Measurements from ENCODE around the gene NAA40.
A peak's percentile ranks its signal among the peaks of the same experiment; 100 is the strongest.

NAA40 gene

GRCh38 chr11:63912678-63913077, 26.1 kb upstream of the NAA40 start:
- H3K23ac ChIP-seq (ENCODE audit: low read depth, low read length, poor library complexity): no peak overlapping the region
- no peak overlapping the region for H2BK12ac ChIP-seq (ENCODE audit: low read length)
- no peak overlapping the region for H3K27ac ChIP-seq (replicated peaks; ENCODE audit: low read length)

GRCh38 chr11:63913866-63914830, 24.7 kb upstream of the NAA40 start:
- peak overlapping the region; percentile 82 for H3K4me2 ChIP-seq (ENCODE audit: insufficient read depth, low read length, poor library complexity, severe bottlenecking)
- H3K9ac ChIP-seq (ENCODE audit: low read depth, low read length, poor library complexity): peak overlapping the region; percentile 96
- no peak overlapping the region for H3K14ac ChIP-seq (ENCODE audit: low read length)
- H3K27ac ChIP-seq (replicated peaks; ENCODE audit: low read length): no peak overlapping the region
- no peaks in the 10 kb centered on the region for H3K9me3 ChIP-seq (replicated peaks in 1 of 2; ENCODE audit: control insufficient read depth in 2 of 2, insufficient read depth in 1 of 2, low read depth in 1 of 2, low read length in 2 of 2)
- WGBS, 2 donors (ENCODE audit: extremely low coverage in 2 of 2, insufficient read length in 2 of 2, insufficient replicate concordance in 1 of 2): no CpG with 5 or more reads among the region's 34 CpGs
- H3K23ac ChIP-seq (ENCODE audit: low read depth, low read length, poor library complexity): peak overlapping the region; percentile 96
- H3K36me3 ChIP-seq (replicated peaks in 1 of 2; ENCODE audit: control insufficient read depth in 2 of 2, insufficient read depth in 2 of 2, low read length in 2 of 2): peaks cover 24 to 45% of the 10 kb centered on the region in 2 donors
- no peak overlapping the region for H4K91ac ChIP-seq (ENCODE audit: low read depth, low read length, poor library complexity)
- no peak overlapping the region for H2BK120ac ChIP-seq (ENCODE audit: low read depth, low read length)
- peak overlapping the region; percentile 28 for H3K18ac ChIP-seq (ENCODE audit: low read length)
- H2BK5ac ChIP-seq (ENCODE audit: low read length): no peak overlapping the region
- no peak overlapping the region for H4K8ac ChIP-seq (ENCODE audit: low read depth, low read length)
- no peak for DNase-seq (ENCODE audit: low spot score)
- peak overlapping the region in 1 of 2 donors; percentile 66 for H3K4me3 ChIP-seq (ENCODE audit: low read length in 2 of 2)
- H2BK15ac ChIP-seq (ENCODE audit: low read length): peak overlapping the region; percentile 12
- peak overlapping the region; percentile 63 for H2AK5ac ChIP-seq (ENCODE audit: low read depth, low read length)
- no peak overlapping the region for H2AFZ ChIP-seq (ENCODE audit: low read length)
- no peaks in the 10 kb centered on the region for H3K27me3 ChIP-seq (ENCODE audit: control insufficient read depth in 3 of 3, insufficient read depth in 3 of 3, low read depth in 1 of 3, low read length in 3 of 3)
- H3K79me1 ChIP-seq (ENCODE audit: low read depth, low read length): peaks cover 23% of the 10 kb centered on the region
- H3K4ac ChIP-seq (ENCODE audit: low read length): no peak overlapping the region
- peaks cover 36% of the 10 kb centered on the region in 2 donors for H3K4me1 ChIP-seq (ENCODE audit: control insufficient read depth in 2 of 2, insufficient read depth in 1 of 2, low read depth in 1 of 2, low read length in 2 of 2)
- H2BK12ac ChIP-seq (ENCODE audit: low read length): no peak overlapping the region

More at GRCh38 chr11:63912678-63913077, 26.1 kb upstream of the NAA40 start:
- Histone ChIP-seq H3K9ac (ENCODE audit: low read depth, low read length, poor library complexity) (peak overlapping the region; percentile 60), H3K4ac (ENCODE audit: low read length) (no peak overlapping the region), H3K27me3 (ENCODE audit: control insufficient read depth in 3 of 3, insufficient read depth in 3 of 3, low read depth in 1 of 3, low read length in 3 of 3) (no peaks in the 10 kb centered on the region), H3K18ac (ENCODE audit: low read length) (no peak overlapping the region), H3K14ac (ENCODE audit: low read length) (no peak overlapping the region), H3K36me3 (replicated peaks in 1 of 2; ENCODE audit: control insufficient read depth in 2 of 2, insufficient read depth in 2 of 2, low read length in 2 of 2) (peaks cover 28 to 57% of the 10 kb centered on the region in 2 donors), H3K4me3 (ENCODE audit: low read length in 2 of 2) (no peak overlapping the region), H2AFZ (ENCODE audit: low read length) (no peak overlapping the region), H2BK5ac (ENCODE audit: low read length) (no peak overlapping the region), H2AK5ac (ENCODE audit: low read depth, low read length) (no peak overlapping the region), H3K79me1 (ENCODE audit: low read depth, low read length) (peaks cover 29% of the 10 kb centered on the region), H4K8ac (ENCODE audit: low read depth, low read length) (no peak overlapping the region), H2BK120ac (ENCODE audit: low read depth, low read length) (no peak overlapping the region), H2BK15ac (ENCODE audit: low read length) (no peak overlapping the region), H3K9me3 (replicated peaks in 1 of 2; ENCODE audit: control insufficient read depth in 2 of 2, insufficient read depth in 1 of 2, low read depth in 1 of 2, low read length in 2 of 2) (no peaks in the 10 kb centered on the region), H3K4me2 (ENCODE audit: insufficient read depth, low read length, poor library complexity, severe bottlenecking) (no peak overlapping the region), H4K91ac (ENCODE audit: low read depth, low read length, poor library complexity) (no peak overlapping the region), H3K4me1 (ENCODE audit: control insufficient read depth in 2 of 2, insufficient read depth in 1 of 2, low read depth in 1 of 2, low read length in 2 of 2) (peaks cover 35 to 38% of the 10 kb centered on the region in 2 donors)
- no CpG with 5 or more reads among the region's 7 CpGs for WGBS, 2 donors (ENCODE audit: extremely low coverage in 2 of 2, insufficient read length in 2 of 2, insufficient replicate concordance in 1 of 2)
- DNase-seq (ENCODE audit: low spot score): no peak

GRCh38 chr11:63914896-63915691, 23.7 kb upstream of the NAA40 start:
- Histone ChIP-seq H3K23ac (ENCODE audit: low read depth, low read length, poor library complexity) (peak overlapping the region; percentile 96), H2BK120ac (ENCODE audit: low read depth, low read length) (no peak overlapping the region), H4K8ac (ENCODE audit: low read depth, low read length) (peak overlapping the region; percentile 72), H3K79me1 (ENCODE audit: low read depth, low read length) (peaks cover 22% of the 10 kb centered on the region), H4K91ac (ENCODE audit: low read depth, low read length, poor library complexity) (no peak overlapping the region), H2BK5ac (ENCODE audit: low read length) (peak overlapping the region; percentile 99), H3K4me1 (ENCODE audit: control insufficient read depth in 2 of 2, insufficient read depth in 1 of 2, low read depth in 1 of 2, low read length in 2 of 2) (peaks cover 35 to 36% of the 10 kb centered on the region in 2 donors), H3K4me2 (ENCODE audit: insufficient read depth, low read length, poor library complexity, severe bottlenecking) (peak overlapping the region; percentile 82), H3K9me3 (replicated peaks in 1 of 2; ENCODE audit: control insufficient read depth in 2 of 2, insufficient read depth in 1 of 2, low read depth in 1 of 2, low read length in 2 of 2) (no peaks in the 10 kb centered on the region), H2AK5ac (ENCODE audit: low read depth, low read length) (peak overlapping the region; percentile 99), H3K27ac (replicated peaks; ENCODE audit: low read length) (no peak overlapping the region), H2AFZ (ENCODE audit: low read length) (no peak overlapping the region), H2BK15ac (ENCODE audit: low read length) (peak overlapping the region; percentile 78), H2BK12ac (ENCODE audit: low read length) (peak overlapping the region; percentile 2), H3K36me3 (replicated peaks in 1 of 2; ENCODE audit: control insufficient read depth in 2 of 2, insufficient read depth in 2 of 2, low read length in 2 of 2) (peaks cover 24 to 42% of the 10 kb centered on the region in 2 donors), H3K18ac (ENCODE audit: low read length) (peak overlapping the region; percentile 64), H3K4me3 (ENCODE audit: low read length in 2 of 2) (peak overlapping the region; percentile 66 to 74), H3K9ac (ENCODE audit: low read depth, low read length, poor library complexity) (peak overlapping the region; percentile 96), H3K14ac (ENCODE audit: low read length) (peak overlapping the region; percentile 82), H3K27me3 (ENCODE audit: control insufficient read depth in 3 of 3, insufficient read depth in 3 of 3, low read depth in 1 of 3, low read length in 3 of 3) (no peaks in the 10 kb centered on the region), H3K4ac (ENCODE audit: low read length) (no peak overlapping the region)
- DNase-seq (ENCODE audit: low spot score): no peak
- WGBS, 2 donors (ENCODE audit: extremely low coverage in 2 of 2, insufficient read length in 2 of 2, insufficient replicate concordance in 1 of 2): no CpG with 5 or more reads among the region's 20 CpGs
